ENCODE results near the gene KDM1B. TPM values are rescaled to one million over a fixed set of nuclear protein-coding genes. Genes with fewer than 3 reads are reported as not detected.

Gene KDM1B
- polyA plus RNA-seq, 1 of the 3 experiments (the other 2 are of a cell fraction) = 9.4 TPM

GRCh38 chr6:18248698-18249097, 93.5 kb downstream of the KDM1B start:
- CTCF ChIA-PET = interaction anchor here (0.7 kb wide), 1 partner anchor 113 kb away, joined by 3 read pairs; no protein-coding TSS in a partner anchor
- Histone ChIP-seq H3K27me3 (ENCODE audit: insufficient read depth) (no peaks in the 10 kb centered on the region), H3K9ac (no peak overlapping the region)

GRCh38 chr6:18249271-18249670, 94.0 kb downstream of the KDM1B start:
- TF ChIP-seq YY1 (IDR thresholded peaks at IDR 0.05; ENCODE audit: low read depth) = no peak
- TF ChIP-seq FOSL2 (IDR thresholded peaks at IDR 0.05; ENCODE audit: borderline replicate concordance, low read depth) = no peak
- no peak for TF ChIP-seq POLR2AphosphoS5 (IDR thresholded peaks at IDR 0.05; ENCODE audit: low read depth, low read length)
- TF ChIP-seq NFIC (IDR thresholded peaks at IDR 0.05; ENCODE audit: borderline replicate concordance) = no peak
- Histone ChIP-seq H3K4me3 (ENCODE audit: low read depth in 2 of 2, low read length in 1 of 2) (no peak overlapping the region), H3K27ac (ENCODE audit: low read depth in 2 of 2, low read length in 1 of 2) (no peak overlapping the region), H2AFZ (ENCODE audit: low read depth) (no peak overlapping the region), H3K9me2 (no peaks in the 10 kb centered on the region), H3K79me2 (ENCODE audit: insufficient read depth) (peaks cover 91% of the 10 kb centered on the region), H3K4me2 (no peak overlapping the region), H3K4me1 (ENCODE audit: control insufficient read depth in 1 of 2, insufficient read depth in 2 of 2, low read depth in 1 of 2, low read length in 1 of 2) (no peaks in the 10 kb centered on the region), H3K9ac (no peak overlapping the region), H3F3A (replicated peaks; ENCODE audit: insufficient read depth) (peaks cover 12% of the 10 kb centered on the region), H3K27me3 (ENCODE audit: insufficient read depth) (no peaks in the 10 kb centered on the region), H4K20me1 (ENCODE audit: insufficient read depth) (no peaks in the 10 kb centered on the region), H3K9me3 (no peaks in the 10 kb centered on the region), H3K36me3 (replicated peaks in 1 of 2; ENCODE audit: control insufficient read depth in 1 of 2, insufficient read depth in 2 of 2, low read length in 1 of 2) (peaks cover 71 to 85% of the 10 kb centered on the region in 2 experiments)
- 96% methylated on average over 4 of the region's 4 CpGs for WGBS (ENCODE audit: low lambda C conversion rate)
- POLR2A ChIA-PET = no interaction called here
- CTCF ChIA-PET = interaction anchor here (0.7 kb wide), 1 partner anchor 114 kb away, joined by 3 read pairs; no protein-coding TSS in a partner anchor
- DNase-seq = no peak

More at GRCh38 chr6:18248698-18249097, 93.5 kb downstream of the KDM1B start:
- Histone ChIP-seq H3K4me2 (no peak overlapping the region), H3K9me2 (no peaks in the 10 kb centered on the region), H4K20me1 (ENCODE audit: insufficient read depth) (no peaks in the 10 kb centered on the region), H3K36me3 (replicated peaks in 1 of 2; ENCODE audit: control insufficient read depth in 1 of 2, insufficient read depth in 2 of 2, low read length in 1 of 2) (peaks cover 76 to 91% of the 10 kb centered on the region in 2 experiments), H3K79me2 (ENCODE audit: insufficient read depth) (peaks cover 91% of the 10 kb centered on the region), H2AFZ (ENCODE audit: low read depth) (no peak overlapping the region), H3K9me3 (no peaks in the 10 kb centered on the region), H3K27ac (ENCODE audit: low read depth in 2 of 2, low read length in 1 of 2) (no peak overlapping the region), H3F3A (replicated peaks; ENCODE audit: insufficient read depth) (peaks cover 17% of the 10 kb centered on the region), H3K4me3 (ENCODE audit: low read depth in 2 of 2, low read length in 1 of 2) (no peak overlapping the region), H3K4me1 (ENCODE audit: control insufficient read depth in 1 of 2, insufficient read depth in 2 of 2, low read depth in 1 of 2, low read length in 1 of 2) (no peaks in the 10 kb centered on the region)
- no peak for DNase-seq
- 96% methylated on average over 2 of the region's 2 CpGs for WGBS (ENCODE audit: low lambda C conversion rate)
- TF ChIP-seq POLR2AphosphoS5 (IDR thresholded peaks at IDR 0.05; ENCODE audit: low read depth, low read length) (no peak), NFIC (IDR thresholded peaks at IDR 0.05; ENCODE audit: borderline replicate concordance) (no peak), SIN3A (IDR thresholded peaks at IDR 0.05; ENCODE audit: borderline replicate concordance, low read depth, low read length) (no peak)
- POLR2A ChIA-PET = no interaction called here

GRCh38 chr6:18253635-18254034, 98.4 kb downstream of the KDM1B start:
- peaks cover 3% of the 10 kb centered on the region for H3F3A ChIP-seq (replicated peaks; ENCODE audit: insufficient read depth)
- H2AFZ ChIP-seq (ENCODE audit: low read depth) = no peak overlapping the region
- H3K79me2 ChIP-seq (ENCODE audit: insufficient read depth) = peaks cover 100% of the 10 kb centered on the region
- H3K9ac ChIP-seq = no peak overlapping the region
- no peak overlapping the region for H3K27ac ChIP-seq (ENCODE audit: low read depth in 2 of 2, low read length in 1 of 2)
- H3K4me3 ChIP-seq (ENCODE audit: low read depth in 2 of 2, low read length in 1 of 2) = no peak overlapping the region
- TF ChIP-seq NRF1 (IDR thresholded peaks at IDR 0.05; ENCODE audit: low read depth, low read length) (no peak), TAF1 (IDR thresholded peaks at IDR 0.05; ENCODE audit: borderline replicate concordance, low read depth, low read length) (no peak), GABPA (IDR thresholded peaks at IDR 0.05; ENCODE audit: low read depth) (no peak), SIN3A (IDR thresholded peaks at IDR 0.05; ENCODE audit: borderline replicate concordance, low read depth, low read length) (no peak), YY1 (IDR thresholded peaks at IDR 0.05; ENCODE audit: low read depth) (no peak), SMC3 (IDR thresholded peaks at IDR 0.05; ENCODE audit: low read depth, low read length) (no peak), ELF1 (IDR thresholded peaks at IDR 0.05) (no peak), MAX (IDR thresholded peaks at IDR 0.05; ENCODE audit: low read depth) (no peak), RXRA (IDR thresholded peaks at IDR 0.05; ENCODE audit: borderline replicate concordance, low read depth) (no peak), RCOR1 (IDR thresholded peaks at IDR 0.05; ENCODE audit: low read length) (no peak), EP300 (IDR thresholded peaks at IDR 0.05; ENCODE audit: borderline replicate concordance in 1 of 2, low read depth in 1 of 2, low read length in 1 of 2) (no peak)
- ChIA-PET POLR2A (no interaction called here), CTCF (no interaction called here)
- no peak overlapping the region for H3K4me2 ChIP-seq
- H4K20me1 ChIP-seq (ENCODE audit: insufficient read depth) = peaks cover 13% of the 10 kb centered on the region; the same call in 1 of the 2 replicates
- no peaks in the 10 kb centered on the region for H3K9me2 ChIP-seq
- H3K9me3 ChIP-seq = no peaks in the 10 kb centered on the region
- H3K27me3 ChIP-seq (ENCODE audit: insufficient read depth) = no peaks in the 10 kb centered on the region
- 99% methylated on average over 5 of the region's 5 CpGs for WGBS (ENCODE audit: low lambda C conversion rate)
- peaks cover 69 to 80% of the 10 kb centered on the region in 2 experiments for H3K36me3 ChIP-seq (replicated peaks in 1 of 2; ENCODE audit: control insufficient read depth in 1 of 2, insufficient read depth in 2 of 2, low read length in 1 of 2)
- H3K4me1 ChIP-seq (ENCODE audit: control insufficient read depth in 1 of 2, insufficient read depth in 2 of 2, low read depth in 1 of 2, low read length in 1 of 2) = peaks cover 0 to 5% of the 10 kb centered on the region in 2 experiments; a peak in 2 of 4 replicates
- DNase-seq = no peak

Measured in SK-N-SH (cell line).